Measurements from ENCODE around the gene LALBA.
A peak's percentile ranks its signal among the peaks of the same experiment; 100 is the strongest.
"Not testable (repeated sequence)": the region's sequence is repeated elsewhere in the genome, so short reads cannot be mapped to it uniquely, and the experiment has no call there.

The LALBA gene

DNA sequence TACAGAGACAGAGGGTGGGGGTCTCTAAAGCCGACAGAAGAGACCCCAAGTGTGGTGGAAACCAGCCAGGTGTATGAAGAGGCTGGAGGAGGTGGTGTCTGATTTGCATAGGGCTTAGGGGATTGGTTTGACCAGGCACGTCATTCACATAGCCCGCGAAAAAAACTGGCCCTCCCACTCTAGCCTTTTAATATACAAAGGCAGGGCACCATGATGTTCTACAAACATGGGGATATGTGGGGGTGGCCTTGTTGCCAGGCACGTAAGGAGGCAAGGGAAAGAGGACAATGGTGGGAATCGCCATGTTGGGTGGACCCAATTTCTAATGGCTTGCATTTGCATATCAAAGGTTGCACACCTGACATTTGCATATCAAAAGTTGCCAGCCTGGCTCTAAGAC lies 13.2 kb downstream of the LALBA start:
- TF ChIP-seq, protein P1, sequence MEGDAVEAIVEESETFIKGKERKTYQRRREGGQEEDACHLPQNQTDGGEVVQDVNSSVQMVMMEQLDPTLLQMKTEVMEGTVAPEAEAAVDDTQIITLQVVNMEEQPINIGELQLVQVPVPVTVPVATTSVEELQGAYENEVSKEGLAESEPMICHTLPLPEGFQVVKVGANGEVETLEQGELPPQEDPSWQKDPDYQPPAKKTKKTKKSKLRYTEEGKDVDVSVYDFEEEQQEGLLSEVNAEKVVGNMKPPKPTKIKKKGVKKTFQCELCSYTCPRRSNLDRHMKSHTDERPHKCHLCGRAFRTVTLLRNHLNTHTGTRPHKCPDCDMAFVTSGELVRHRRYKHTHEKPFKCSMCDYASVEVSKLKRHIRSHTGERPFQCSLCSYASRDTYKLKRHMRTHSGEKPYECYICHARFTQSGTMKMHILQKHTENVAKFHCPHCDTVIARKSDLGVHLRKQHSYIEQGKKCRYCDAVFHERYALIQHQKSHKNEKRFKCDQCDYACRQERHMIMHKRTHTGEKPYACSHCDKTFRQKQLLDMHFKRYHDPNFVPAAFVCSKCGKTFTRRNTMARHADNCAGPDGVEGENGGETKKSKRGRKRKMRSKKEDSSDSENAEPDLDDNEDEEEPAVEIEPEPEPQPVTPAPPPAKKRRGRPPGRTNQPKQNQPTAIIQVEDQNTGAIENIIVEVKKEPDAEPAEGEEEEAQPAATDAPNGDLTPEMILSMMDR (IDR thresholded peaks at IDR 0.05; ENCODE audit: extremely low read depth, missing control alignments): no peak
- no peak for DNase-seq (ENCODE audit: low spot score)

DNA sequence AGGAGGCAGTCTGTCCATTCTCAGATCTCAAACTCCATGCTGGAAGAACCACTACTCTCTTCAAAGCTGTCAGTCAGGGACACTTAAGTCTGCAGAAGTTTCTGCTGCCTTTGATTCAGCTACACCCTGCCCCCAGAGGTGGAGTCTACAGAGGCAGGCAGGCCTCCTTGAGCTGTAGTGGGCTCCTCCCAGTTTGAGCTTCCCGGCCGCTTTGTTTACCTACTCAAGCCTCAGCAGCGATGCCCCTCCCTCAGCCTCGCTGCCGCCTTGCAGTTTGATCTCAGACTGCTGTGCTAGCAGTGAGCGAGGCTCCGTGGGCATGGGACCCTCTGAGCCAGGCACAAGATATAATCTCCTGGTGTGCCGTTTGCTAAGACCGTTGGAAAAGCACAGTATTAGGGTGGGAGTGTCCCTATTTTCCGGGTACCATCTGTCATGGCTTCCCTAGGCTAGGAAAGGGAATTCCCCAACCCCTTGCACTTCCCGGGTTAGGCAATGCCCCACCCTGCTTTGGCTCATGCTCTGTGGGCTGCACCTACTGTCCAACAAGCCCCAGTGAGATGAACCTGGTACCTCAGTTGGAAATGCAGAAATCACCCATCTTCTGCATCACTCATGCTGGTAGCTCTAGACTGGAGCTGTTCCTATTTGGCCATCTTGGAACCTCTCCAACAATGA lies 16.0 kb downstream of the LALBA start:
- not testable (repeated sequence) for DNase-seq (ENCODE audit: low spot score)

DNA sequence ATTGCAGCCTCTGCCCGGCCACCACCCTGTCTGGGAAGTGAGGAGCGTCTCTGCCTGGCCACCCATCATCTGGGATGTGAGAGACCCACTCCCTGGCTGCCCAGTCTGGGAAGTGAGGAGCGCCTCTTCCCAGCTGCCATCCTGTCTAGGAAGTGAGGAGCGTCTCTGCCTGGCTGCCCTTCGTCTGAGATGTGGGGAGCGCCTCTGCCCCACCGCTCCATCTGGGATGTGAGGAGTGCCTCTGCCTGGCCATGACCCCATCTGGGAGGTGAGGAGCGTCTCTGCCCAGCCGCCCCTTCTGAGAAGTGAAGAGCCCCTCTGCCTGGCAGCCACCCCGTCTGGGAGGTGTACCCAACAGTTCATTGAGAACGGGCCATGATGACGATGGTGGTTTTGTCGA lies 18.2 kb downstream of the LALBA start:
- not testable (repeated sequence) for DNase-seq (ENCODE audit: low spot score)

DNA sequence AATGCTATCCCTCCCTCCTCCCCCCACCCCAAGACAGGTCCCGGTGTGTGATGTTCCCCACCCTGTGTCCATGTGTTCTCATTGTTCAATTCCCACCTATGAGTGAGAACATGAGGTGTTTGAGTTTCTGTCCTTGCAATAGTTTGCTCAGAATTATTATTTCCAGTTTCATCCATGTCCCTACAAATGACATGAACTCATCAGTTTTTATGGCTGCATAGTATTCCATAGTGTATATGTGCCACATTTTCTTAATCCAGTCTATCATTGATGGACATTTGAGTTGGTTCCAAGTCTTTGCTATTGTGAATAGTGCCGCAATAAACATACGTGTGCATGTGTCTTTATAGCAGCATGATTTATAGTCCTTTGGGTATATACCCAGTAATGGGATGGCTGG lies 22.8 kb downstream of the LALBA start:
- DNase-seq (ENCODE audit: low spot score): not testable (repeated sequence)

DNA sequence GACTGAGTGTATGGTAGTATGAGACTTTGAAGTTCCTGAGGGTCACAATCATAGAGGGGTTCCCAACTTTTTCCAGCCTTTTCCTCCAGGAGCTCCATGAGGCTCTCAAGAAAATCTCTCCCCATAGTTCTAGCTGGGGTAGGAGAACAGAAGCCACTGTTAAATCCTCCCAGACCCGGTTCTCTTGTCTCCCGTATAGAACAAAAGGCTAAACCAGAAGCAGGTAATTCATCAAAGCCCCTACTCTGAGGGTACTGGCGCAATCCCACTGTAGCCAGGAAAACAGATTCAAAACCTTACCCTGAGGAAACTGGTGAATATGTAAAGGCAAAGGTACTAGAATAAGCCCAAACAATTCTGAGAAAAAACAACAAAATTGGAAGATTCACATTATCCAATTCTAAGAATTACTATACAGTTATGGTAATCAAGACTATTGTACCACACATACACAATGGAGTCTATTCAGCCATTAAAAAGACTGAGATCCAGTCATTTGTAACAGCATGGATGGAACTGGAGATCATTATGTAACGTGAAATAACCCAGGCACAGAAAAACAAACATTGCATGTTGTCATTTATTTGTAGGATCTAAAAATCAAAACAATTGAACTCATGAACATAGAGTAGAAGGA lies 23.9 kb downstream of the LALBA start:
- TF ChIP-seq, protein P1 (IDR thresholded peaks at IDR 0.05; ENCODE audit: extremely low read depth, missing control alignments): no peak
- no peak for DNase-seq (ENCODE audit: low spot score)

DNA sequence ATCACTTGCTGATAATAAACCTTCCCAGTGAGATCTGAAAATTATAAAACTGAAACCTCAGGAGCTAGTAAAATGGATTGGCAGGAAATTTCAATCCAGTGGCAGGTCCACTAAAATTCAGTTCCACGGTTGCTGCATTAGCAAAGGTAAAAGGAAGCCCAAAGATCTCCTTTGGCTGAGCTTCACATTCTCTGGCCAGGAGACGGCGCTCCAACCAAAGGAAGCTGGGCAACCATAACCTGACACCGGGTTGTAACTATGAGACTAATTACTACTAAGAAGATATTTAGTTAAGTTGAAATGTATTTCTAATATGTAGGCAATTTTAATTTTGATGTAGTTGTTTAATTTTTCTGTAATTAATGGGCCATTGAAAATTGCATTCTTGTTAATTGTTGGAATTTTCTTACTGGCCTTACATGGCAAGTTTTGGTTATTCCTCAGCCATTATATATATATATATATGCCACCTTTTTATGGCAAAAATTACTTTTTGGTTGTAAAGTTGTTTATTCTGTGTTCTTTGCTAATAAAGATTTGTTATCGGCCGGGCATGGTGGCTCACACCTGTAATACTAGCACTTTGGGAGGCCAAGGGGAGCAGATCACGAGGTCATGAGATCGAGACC lies 27.4 kb downstream of the LALBA start:
- TF ChIP-seq, protein P1 (IDR thresholded peaks at IDR 0.05; ENCODE audit: extremely low read depth, missing control alignments): peak; percentile 86
- DNase-seq (ENCODE audit: low spot score): peak; percentile 42

DNA sequence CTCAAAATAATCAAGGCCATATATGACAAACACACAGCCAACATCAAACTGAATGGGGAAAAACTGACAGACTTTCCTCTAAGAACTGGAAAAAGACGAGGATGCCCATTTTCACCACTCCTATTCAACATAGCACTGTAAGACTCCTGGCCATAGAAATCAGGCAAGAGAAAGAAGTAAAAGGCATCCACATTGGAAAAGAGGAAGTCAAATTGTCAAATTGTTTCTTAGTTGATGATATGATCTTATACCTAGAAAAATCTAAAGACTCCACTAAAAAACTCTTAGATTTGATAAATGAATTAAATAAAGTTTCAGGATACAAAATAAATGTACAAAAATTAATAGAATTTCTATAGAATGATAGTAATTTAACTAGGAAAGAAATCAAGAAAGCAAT lies 33.2 kb downstream of the LALBA start:
- DNase-seq (ENCODE audit: low spot score): no peak
- TF ChIP-seq, protein P1 (IDR thresholded peaks at IDR 0.05; ENCODE audit: extremely low read depth, missing control alignments): no peak

DNA sequence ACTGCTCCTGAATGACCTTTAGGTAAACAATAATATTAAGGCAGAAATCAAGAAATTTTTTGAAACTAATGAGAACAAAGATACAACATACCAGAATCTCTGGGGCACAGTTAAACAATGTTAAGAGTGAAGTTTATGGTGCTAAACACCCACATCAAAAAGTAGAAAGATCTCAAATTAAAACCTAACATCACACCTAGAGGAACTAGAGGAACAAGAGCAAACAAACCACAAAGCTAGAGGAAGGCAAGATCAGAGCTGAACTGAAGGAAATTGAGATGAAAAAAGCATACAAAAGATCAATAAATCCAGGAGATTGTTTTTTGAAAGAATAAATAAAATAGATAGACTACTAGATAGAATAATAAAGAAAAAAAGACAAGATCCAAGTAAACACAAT lies 37.2 kb downstream of the LALBA start:
- DNase-seq (ENCODE audit: low spot score): no peak
- TF ChIP-seq, protein P1 (IDR thresholded peaks at IDR 0.05; ENCODE audit: extremely low read depth, missing control alignments): no peak
